ENCODE data around the gene DMXL2. TPM values are rescaled to one million over a fixed set of nuclear protein-coding genes. Genes with fewer than 3 reads are reported as not detected.
"Not testable (repeated sequence)": the region's sequence is repeated elsewhere in the genome, so short reads cannot be mapped to it uniquely, and the experiment has no call there.

DMXL2 gene
- total RNA-seq, 1 donor from 2014 or later, result 23.6 TPM

DNA sequence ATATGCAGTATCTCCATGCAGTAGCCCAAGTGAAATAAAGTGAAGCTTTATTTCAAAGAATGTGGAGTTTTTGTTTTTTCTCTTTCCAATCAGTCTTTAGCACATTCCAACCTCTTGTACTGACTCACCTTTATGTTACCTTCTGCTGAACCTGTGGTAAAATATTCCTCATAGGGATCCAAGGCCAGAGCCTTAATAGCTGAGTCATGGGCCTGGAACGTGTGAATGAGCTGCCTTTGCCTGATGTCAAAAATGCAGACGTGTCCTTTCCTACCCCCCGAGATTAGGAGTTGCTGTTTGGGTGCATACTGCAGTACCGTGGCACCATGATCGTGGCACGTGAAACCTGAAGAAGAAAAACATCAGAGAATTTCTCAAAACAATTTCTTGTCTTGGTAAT, 172.6 kb downstream of the DMXL2 start:
- Histone ChIP-seq H3K4me1 (no peaks in the 10 kb centered on the region), H3K27me3 (no peaks in the 10 kb centered on the region), H3K27ac (no peak overlapping the region), H3K36me3 (peaks cover 0 to 20% of the 10 kb centered on the region in 2 donors), H3K9me3 (no peaks in the 10 kb centered on the region), H3K4me3 (no peak overlapping the region)
- TF ChIP-seq POLR2AphosphoS5 (IDR thresholded peaks at IDR 0.05; ENCODE audit: insufficient read depth in 1 of 2, low read depth in 1 of 2) (no peak), POLR2A (IDR thresholded peaks at IDR 0.05) (no peak)
- TF ChIP-seq, protein P1, sequence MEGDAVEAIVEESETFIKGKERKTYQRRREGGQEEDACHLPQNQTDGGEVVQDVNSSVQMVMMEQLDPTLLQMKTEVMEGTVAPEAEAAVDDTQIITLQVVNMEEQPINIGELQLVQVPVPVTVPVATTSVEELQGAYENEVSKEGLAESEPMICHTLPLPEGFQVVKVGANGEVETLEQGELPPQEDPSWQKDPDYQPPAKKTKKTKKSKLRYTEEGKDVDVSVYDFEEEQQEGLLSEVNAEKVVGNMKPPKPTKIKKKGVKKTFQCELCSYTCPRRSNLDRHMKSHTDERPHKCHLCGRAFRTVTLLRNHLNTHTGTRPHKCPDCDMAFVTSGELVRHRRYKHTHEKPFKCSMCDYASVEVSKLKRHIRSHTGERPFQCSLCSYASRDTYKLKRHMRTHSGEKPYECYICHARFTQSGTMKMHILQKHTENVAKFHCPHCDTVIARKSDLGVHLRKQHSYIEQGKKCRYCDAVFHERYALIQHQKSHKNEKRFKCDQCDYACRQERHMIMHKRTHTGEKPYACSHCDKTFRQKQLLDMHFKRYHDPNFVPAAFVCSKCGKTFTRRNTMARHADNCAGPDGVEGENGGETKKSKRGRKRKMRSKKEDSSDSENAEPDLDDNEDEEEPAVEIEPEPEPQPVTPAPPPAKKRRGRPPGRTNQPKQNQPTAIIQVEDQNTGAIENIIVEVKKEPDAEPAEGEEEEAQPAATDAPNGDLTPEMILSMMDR (IDR thresholded peaks at IDR 0.05), result no peak
- intact Hi-C loops (cut with DNase I), result no loop called here
- no peak for DNase-seq (ENCODE audit: extremely low spot score in 2 of 2)

DNA sequence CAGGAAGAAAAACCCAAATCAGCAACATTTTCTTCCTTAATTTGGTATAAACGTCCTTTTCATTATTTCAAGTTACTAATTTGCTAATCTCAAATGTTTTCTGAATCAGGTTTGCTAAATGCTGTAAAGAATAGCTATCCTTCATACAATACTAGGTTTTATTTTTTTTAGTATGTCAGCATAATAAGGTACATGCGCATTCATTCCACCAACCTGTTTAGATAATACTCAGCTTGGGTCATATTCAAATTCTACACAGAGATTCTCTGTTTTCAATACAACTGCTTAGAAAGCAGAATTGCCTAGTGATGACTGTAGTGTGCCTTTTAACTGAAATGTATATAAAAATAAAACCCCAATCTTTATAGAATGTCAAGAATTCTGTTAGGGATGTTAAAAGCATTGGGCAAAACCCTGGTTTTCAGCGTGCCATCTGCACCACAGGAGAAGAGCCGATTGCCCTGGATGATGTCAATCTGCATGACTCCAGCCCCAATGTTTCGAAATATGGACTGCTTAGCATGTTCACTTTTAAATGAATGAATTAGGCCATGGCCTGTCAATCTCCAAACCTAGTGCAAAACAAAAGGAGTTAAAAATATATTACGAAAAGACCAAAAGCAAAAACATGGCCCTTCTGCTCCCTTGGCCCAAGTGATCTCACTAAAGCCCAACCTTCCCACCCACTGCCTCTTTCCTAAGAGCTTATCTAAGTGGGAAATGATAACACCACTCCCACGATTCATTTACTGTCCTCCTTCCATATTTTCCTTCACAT, 173.8 kb downstream of the DMXL2 start:
- no peak for TF ChIP-seq POLR2AphosphoS5 (IDR thresholded peaks at IDR 0.05; ENCODE audit: insufficient read depth in 1 of 2, low read depth in 1 of 2)
- TF ChIP-seq, protein P1 (IDR thresholded peaks at IDR 0.05), result no peak
- TF ChIP-seq POLR2A (IDR thresholded peaks at IDR 0.05), result no peak

DNA sequence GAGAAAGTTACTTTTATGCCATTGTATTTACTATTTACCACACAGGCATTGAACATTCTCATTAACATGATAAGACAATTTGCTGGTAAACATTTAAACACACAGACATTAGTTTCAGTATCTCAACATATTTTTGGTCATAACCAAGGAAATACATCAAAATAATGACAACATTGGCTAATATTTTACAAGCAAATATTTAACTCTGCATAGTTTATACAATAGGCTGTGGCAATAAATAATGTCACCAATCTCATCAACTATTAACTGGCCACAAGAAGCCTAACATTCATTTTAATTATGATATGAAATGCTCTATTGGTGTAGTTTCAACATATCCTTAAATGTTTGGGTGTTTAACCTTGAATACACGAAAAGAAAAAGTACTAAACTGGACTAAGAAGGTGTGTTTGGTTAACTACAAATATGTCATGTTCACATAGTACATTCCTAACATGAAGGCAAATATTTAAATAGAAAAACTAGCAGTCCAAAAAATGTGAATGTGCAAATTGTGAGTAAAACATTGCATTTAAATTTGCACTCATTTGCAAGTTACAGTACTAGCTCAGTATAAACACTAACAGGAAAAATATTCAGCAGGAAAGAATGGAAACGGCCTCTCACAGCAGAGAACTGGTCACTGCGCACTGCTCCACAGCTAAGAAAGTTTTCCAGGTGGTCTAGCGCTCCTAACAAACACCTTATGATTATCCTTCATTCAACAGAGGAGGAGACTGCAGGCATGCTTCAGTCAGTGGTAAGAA, 174.5 kb downstream of the DMXL2 start:
- TF ChIP-seq POLR2AphosphoS5 (IDR thresholded peaks at IDR 0.05; ENCODE audit: insufficient read depth in 1 of 2, low read depth in 1 of 2) (no peak), POLR2A (IDR thresholded peaks at IDR 0.05) (no peak)
- TF ChIP-seq, protein P1 (IDR thresholded peaks at IDR 0.05), result no peak
- no peaks in the 10 kb centered on the region for H3K27me3 ChIP-seq
- intact Hi-C loops (cut with DNase I), result no loop called here
- no peak overlapping the region for H3K4me3 ChIP-seq
- no peak for DNase-seq (ENCODE audit: extremely low spot score in 2 of 2)
- H3K27ac ChIP-seq, result no peak overlapping the region
- no peaks in the 10 kb centered on the region for H3K9me3 ChIP-seq
- no peaks in the 10 kb centered on the region for H3K4me1 ChIP-seq
- H3K36me3 ChIP-seq, result peaks cover 0 to 16% of the 10 kb centered on the region in 2 donors

More for the DNA sequence above, 173.8 kb downstream of the DMXL2 start:
- Histone ChIP-seq H3K9me3 (no peaks in the 10 kb centered on the region), H3K27ac (no peak overlapping the region), H3K4me1 (no peaks in the 10 kb centered on the region), H3K36me3 (peaks cover 0 to 16% of the 10 kb centered on the region in 2 donors), H3K4me3 (no peak overlapping the region), H3K27me3 (no peaks in the 10 kb centered on the region)
- intact Hi-C loops (cut with DNase I), result no loop called here
- no peak for DNase-seq (ENCODE audit: extremely low spot score in 2 of 2)

DNA sequence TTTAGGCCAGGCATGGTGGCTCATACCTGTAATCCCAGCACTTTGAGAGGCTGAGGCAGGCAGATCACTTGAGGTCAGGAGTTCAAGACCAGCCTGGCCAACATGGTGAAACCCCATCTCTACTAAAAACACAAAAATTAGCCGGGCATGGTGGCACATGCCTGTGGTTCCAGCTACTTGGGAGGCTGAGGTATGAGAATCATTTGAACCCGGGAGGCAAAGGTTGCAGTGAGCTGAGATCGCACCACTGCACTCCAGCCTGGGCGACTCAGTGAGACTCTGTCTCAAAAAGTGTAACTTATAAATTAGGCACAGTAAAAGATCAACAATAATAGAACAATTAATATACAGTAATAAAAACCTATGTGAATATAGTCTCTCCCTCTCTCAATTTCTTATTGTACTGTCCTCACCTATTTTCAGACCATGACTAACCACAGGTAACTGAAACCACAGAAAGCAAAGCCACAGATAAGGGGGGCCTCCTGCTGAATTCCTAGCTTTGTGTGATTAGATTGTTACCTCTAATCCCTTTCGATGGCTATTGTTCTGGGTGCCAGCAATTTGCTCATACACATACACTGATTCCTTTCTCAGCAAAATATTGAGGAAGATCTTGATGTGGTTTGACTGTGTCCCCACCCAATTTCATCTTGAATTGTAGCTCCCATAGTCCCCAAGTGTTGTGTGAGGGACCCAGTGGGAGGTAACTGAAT, 176.4 kb downstream of the DMXL2 start:
- DNase-seq (ENCODE audit: extremely low spot score in 2 of 2); H3K27ac ChIP-seq; H3K9me3 ChIP-seq; H3K4me3 ChIP-seq; H3K27me3 ChIP-seq; intact Hi-C loops (cut with DNase I); H3K4me1 ChIP-seq: not testable (repeated sequence)
- H3K36me3 ChIP-seq, result peaks cover 0 to 16% of the 10 kb centered on the region in 2 donors

DNA sequence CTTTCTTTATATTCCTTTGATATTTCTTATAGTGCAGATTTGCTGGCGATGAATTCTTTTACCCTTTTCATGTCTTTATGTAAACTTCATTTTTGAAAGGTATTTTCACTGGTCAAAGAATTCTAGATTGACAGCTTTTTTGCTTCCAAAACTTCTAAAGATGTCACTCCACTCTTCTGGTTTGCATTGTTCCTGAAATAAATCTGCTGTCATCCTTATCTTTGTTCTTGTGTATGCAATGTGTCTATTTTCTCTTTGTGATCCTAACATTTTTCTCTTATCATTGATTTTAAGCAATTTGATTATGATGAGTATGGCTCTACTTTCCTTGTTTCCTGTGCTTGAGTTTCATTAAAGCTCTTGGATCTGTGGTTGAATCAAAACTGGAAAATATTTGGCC, 177.8 kb downstream of the DMXL2 start:
- Histone ChIP-seq H3K4me3 (no peak overlapping the region), H3K9me3 (no peaks in the 10 kb centered on the region), H3K27ac (no peak overlapping the region), H3K4me1 (no peaks in the 10 kb centered on the region), H3K27me3 (no peaks in the 10 kb centered on the region), H3K36me3 (peaks cover 0 to 14% of the 10 kb centered on the region in 2 donors)
- no peak for DNase-seq (ENCODE audit: extremely low spot score in 2 of 2)
- intact Hi-C loops (cut with DNase I), result no loop called here
- TF ChIP-seq, protein P1 (IDR thresholded peaks at IDR 0.05), result no peak
- no peak for TF ChIP-seq POLR2A (IDR thresholded peaks at IDR 0.05)
- TF ChIP-seq POLR2AphosphoS5 (IDR thresholded peaks at IDR 0.05; ENCODE audit: insufficient read depth in 1 of 2, low read depth in 1 of 2), result no peak
